Breast epithelium (tissue), 4 donors: ENCODE measurements around the gene UQCRHL. TPM values are rescaled to one million over a fixed set of nuclear protein-coding genes. Genes with fewer than 3 reads are reported as not detected.

ENCODE experiments used
- DNase-seq, 2 donors: peaks; one replicate each; pipeline ENCODE4 v3.0.0-alpha.2; 2019; ENCODE audit warnings: low spot score in 2 of 2
- H3K27ac ChIP-seq, 2 donors: fragments of 200-600 bp; sonication (generic) in 1 of 2; one replicate each; pipeline ENCODE4 v1.5.1; 2016 to 2019; ENCODE audit warnings: mild to moderate bottlenecking in 1 of 2
- H3K27me3 ChIP-seq, 2 donors: fragments of 200-600 bp; sonication (generic) in 1 of 2; one replicate each; pipeline versions ENCODE4 v1.5.1 to v1.6.0; 2017 to 2019; ENCODE audit warnings: control low read depth in 1 of 2, mild to moderate bottlenecking in 1 of 2
- H3K36me3 ChIP-seq: fragments of 200-600 bp; one replicate; pipeline ENCODE4 v1.5.1; 2019
- H3K4me1 ChIP-seq, 2 donors: fragments of 200-600 bp; sonication (generic); one replicate each; pipeline ENCODE4 v1.5.1; 2016 to 2019; ENCODE audit warnings: control low read depth in 1 of 2
- H3K4me3 ChIP-seq, 3 donors: fragments of 200-600 bp; sonication (generic); 1 replicate in 2 of 3; 2 replicates in 1 of 3; pipeline ENCODE4 v1.5.1; 2016 to 2019; ENCODE audit warnings: mild to moderate bottlenecking in 3 of 3, moderate library complexity in 2 of 3
- H3K9me3 ChIP-seq, 2 donors: fragments of 200-600 bp; sonication (generic) in 1 of 2; one replicate each; pipeline ENCODE4 v1.5.1; 2016 to 2019; ENCODE audit warnings: control low read depth in 1 of 2
- POLR2A ChIP-seq: fragments of 450-650 bp; IDR thresholded peaks from one replicate; pipeline ENCODE4 v1.6.1; 2016; ENCODE audit warnings: antibody characterized with exemption, mild to moderate bottlenecking, moderate library complexity
- POLR2AphosphoS5 ChIP-seq, 3 donors: sonication (generic); formaldehyde crosslinking; IDR thresholded peaks; one replicate each; pipeline ENCODE4 v1.6.1; 2017; ENCODE audit warnings: antibody characterized with exemption in 3 of 3
- intact Hi-C: fragments of 100-400 bp; cut with DNase I; formaldehyde crosslinking; loops from one replicate; pipeline ENCODE4 v1.15.1; 2023; ENCODE audit warnings: low total_unique reads
- total RNA-seq, 3 donors: library from RNA; depleted of rRNA; stranded (reverse); fragments of >200 nt; gene quantifications; one replicate each; pipeline ENCODE4 v1.1.0, GENCODE V29; 2016
- TF ChIP-seq, protein P1 (sequence below), 3 donors: fragments of 450-650 bp; IDR thresholded peaks; one replicate each; pipeline ENCODE4 v1.5.1; 2016 to 2017; ENCODE audit warnings: antibody characterized with exemption in 3 of 3, mild to moderate bottlenecking in 3 of 3, moderate library complexity in 3 of 3

UQCRHL gene
- total RNA-seq, 3 donors from 2014 or later: 0.66 to 1.4 (median 1.2) TPM

DNA sequence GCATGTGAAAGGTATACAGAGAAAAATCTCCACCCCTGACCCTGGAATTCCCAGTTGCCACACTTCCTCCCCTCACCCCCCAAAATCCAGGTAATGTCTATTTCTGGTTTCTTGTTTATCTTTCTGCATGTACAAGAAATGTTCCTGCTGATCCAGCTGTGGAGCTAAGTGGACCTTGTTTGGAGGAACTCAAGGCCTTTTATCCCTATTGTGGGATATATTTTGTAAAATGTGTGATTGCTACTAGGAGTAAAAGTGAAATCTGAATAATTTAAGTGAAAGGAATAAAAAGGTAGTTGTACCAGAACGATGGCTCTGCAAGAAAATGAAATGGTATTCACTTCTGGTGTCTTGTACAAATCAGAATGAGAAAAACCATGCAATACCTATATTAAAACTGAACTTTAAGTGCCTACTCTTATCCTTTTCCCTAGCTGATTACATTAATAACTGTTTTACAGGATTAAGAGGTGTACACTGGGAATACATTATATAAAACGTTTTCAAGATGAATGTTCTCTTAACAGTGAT is 43.1 kb upstream of the UQCRHL start:
- no peaks in the 10 kb centered on the region for H3K9me3 ChIP-seq
- no peaks in the 10 kb centered on the region for H3K36me3 ChIP-seq
- peak overlapping the region; percentile 84 to 95 (median 94) for H3K4me3 ChIP-seq
- H3K27ac ChIP-seq: peak overlapping the region; percentile 53 to 98
- H3K27me3 ChIP-seq: no peaks in the 10 kb centered on the region
- peaks cover 0 to 7% of the 10 kb centered on the region in 2 donors for H3K4me1 ChIP-seq
- intact Hi-C loops: no loop called here
- no peak for DNase-seq
- TF ChIP-seq, protein P1, sequence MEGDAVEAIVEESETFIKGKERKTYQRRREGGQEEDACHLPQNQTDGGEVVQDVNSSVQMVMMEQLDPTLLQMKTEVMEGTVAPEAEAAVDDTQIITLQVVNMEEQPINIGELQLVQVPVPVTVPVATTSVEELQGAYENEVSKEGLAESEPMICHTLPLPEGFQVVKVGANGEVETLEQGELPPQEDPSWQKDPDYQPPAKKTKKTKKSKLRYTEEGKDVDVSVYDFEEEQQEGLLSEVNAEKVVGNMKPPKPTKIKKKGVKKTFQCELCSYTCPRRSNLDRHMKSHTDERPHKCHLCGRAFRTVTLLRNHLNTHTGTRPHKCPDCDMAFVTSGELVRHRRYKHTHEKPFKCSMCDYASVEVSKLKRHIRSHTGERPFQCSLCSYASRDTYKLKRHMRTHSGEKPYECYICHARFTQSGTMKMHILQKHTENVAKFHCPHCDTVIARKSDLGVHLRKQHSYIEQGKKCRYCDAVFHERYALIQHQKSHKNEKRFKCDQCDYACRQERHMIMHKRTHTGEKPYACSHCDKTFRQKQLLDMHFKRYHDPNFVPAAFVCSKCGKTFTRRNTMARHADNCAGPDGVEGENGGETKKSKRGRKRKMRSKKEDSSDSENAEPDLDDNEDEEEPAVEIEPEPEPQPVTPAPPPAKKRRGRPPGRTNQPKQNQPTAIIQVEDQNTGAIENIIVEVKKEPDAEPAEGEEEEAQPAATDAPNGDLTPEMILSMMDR (IDR thresholded peaks at IDR 0.05): no peak
- TF ChIP-seq POLR2AphosphoS5 (IDR thresholded peaks at IDR 0.05) (no peak), POLR2A (no peak)

- intact Hi-C loops: no loop called here
- H3K36me3 ChIP-seq: no peaks in the 10 kb centered on the region
- H3K27me3 ChIP-seq: no peaks in the 10 kb centered on the region
- H3K27ac ChIP-seq: peak overlapping the region; percentile 96 to 98
- TF ChIP-seq, protein P1 (IDR thresholded peaks at IDR 0.05): no peak
- TF ChIP-seq POLR2AphosphoS5 (IDR thresholded peaks at IDR 0.05): peak in 2 of 3 donors; percentile 10 to 25
- H3K4me1 ChIP-seq: peaks cover 0 to 7% of the 10 kb centered on the region in 2 donors
- no peaks in the 10 kb centered on the region for H3K9me3 ChIP-seq
- no peak for DNase-seq
- peak overlapping the region; percentile 84 to 95 (median 94) for H3K4me3 ChIP-seq
These were observed 42.4 kb upstream of the UQCRHL start for GRCh38 chr1:15849775-15850324.

GRCh38 chr1:15848929-15849774 is 41.7 kb upstream of the UQCRHL start:
- Histone ChIP-seq H3K36me3 (no peaks in the 10 kb centered on the region), H3K9me3 (no peaks in the 10 kb centered on the region), H3K27me3 (no peaks in the 10 kb centered on the region), H3K27ac (peak overlapping the region; percentile 96 to 98), H3K4me3 (peak overlapping the region; percentile 84 to 95 (median 94)), H3K4me1 (peaks cover 0 to 7% of the 10 kb centered on the region in 2 donors)
- intact Hi-C loops: loop anchor here (1.0 kb wide), 1 partner anchor 48 kb away; no protein-coding TSS in a partner anchor
- TF ChIP-seq, protein P1 (IDR thresholded peaks at IDR 0.05): peak in 1 of 3 donors; percentile 42
- TF ChIP-seq POLR2AphosphoS5 (IDR thresholded peaks at IDR 0.05): peak; percentile 42 to 85 (median 65)
- peak; percentile 72 for TF ChIP-seq POLR2A
- peak; percentile 89 to 91 for DNase-seq

DNA sequence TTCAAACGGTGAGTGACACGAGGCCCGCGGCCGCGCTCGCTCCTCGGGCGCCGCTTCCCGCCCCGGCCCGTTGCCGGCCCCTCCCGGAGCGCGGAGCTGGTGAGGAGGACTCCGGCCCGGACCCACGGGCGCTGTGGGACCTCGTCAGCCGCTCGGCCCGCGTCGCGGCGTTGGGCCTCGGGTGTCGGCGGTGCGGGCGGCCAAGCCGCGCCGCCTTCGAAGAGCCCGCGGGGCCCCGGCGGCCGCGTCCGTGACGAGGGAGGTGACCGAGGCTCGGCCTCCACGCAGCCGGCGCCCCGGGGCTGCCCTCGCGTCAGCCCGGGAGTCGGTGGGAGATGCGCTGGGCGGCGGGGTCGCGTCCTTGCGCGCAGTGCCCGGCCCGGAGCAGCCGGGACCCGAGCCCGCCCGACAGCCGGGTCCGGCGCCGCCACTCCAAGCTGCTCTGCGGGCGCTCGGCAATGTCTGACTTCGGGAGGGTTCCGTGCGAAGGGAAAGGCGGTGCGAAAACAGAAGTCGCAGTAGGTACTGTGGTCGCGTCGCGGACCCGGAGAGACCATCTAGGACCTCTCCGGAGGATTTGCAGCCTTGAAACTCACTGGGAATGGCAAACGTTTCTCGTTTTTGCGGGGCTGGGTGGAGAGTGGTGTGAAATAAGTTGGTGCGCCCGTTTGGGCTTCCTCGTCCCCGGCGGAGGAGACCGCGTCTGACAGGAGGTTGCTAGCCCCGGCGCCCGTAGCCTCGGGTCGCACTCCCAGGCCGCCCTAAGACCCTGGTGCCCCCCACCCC is 40.9 kb upstream of the UQCRHL start:
- H3K9me3 ChIP-seq: no peaks in the 10 kb centered on the region
- DNase-seq: no peak
- intact Hi-C loops: loop anchor here (1.0 kb wide), 1 partner anchor 47 kb away; no protein-coding TSS in a partner anchor
- H3K27ac ChIP-seq: peak overlapping the region; percentile 96 to 98
- H3K27me3 ChIP-seq: no peaks in the 10 kb centered on the region
- H3K4me1 ChIP-seq: peaks cover 0 to 7% of the 10 kb centered on the region in 2 donors
- H3K36me3 ChIP-seq: no peaks in the 10 kb centered on the region
- TF ChIP-seq, protein P1 (IDR thresholded peaks at IDR 0.05): no peak
- peak in 1 of 3 donors; percentile 36 for TF ChIP-seq POLR2AphosphoS5 (IDR thresholded peaks at IDR 0.05)
- peak overlapping the region; percentile 84 to 95 (median 94) for H3K4me3 ChIP-seq
